HG03571 (cell line): ENCODE measurements around the gene PLEKHA5.
"Not testable (repeated sequence)": the region's sequence is repeated elsewhere in the genome, so short reads cannot be mapped to it uniquely, and the experiment has no call there.

ENCODE experiments used
- ATAC-seq: cut with Tn5 transposase; IDR thresholded peaks from one replicate; pipeline ENCODE4 v1.9.1; 2021; ENCODE audit not compliant: unreplicated experiment

Gene PLEKHA5

GRCh38 chr12:19129486-19130223 is at the start of gene PLEKHA5:
Gene PLEKHA5 (plus strand): TSS chr12:19129733. CDS start chr12:19129800, 67 bp downstream.
- no peak for ATAC-seq

GRCh38 chr12:19080918-19081317 is 48.6 kb upstream of the PLEKHA5 start:
- ATAC-seq: no peak

GRCh38 chr12:19082365-19082911 is 47.1 kb upstream of the PLEKHA5 start:
- ATAC-seq: no peak

GRCh38 chr12:19084547-19084946 is 45.0 kb upstream of the PLEKHA5 start:
- no peak for ATAC-seq

GRCh38 chr12:19085090-19085489 is 44.4 kb upstream of the PLEKHA5 start:
- no peak for ATAC-seq

GRCh38 chr12:19088606-19089005 is 40.9 kb upstream of the PLEKHA5 start:
- no peak for ATAC-seq

GRCh38 chr12:19092482-19092881 is 37.1 kb upstream of the PLEKHA5 start:
- not testable (repeated sequence) for ATAC-seq

- no peak for ATAC-seq
Observed at GRCh38 chr12:19093218-19093617, 36.3 kb upstream of the PLEKHA5 start.

- ATAC-seq: no peak
Observed at GRCh38 chr12:19095331-19095730, 34.2 kb upstream of the PLEKHA5 start.

GRCh38 chr12:19095756-19096480 is 33.6 kb upstream of the PLEKHA5 start:
- no peak for ATAC-seq

GRCh38 chr12:19105463-19105862 is 24.1 kb upstream of the PLEKHA5 start:
- no peak for ATAC-seq

GRCh38 chr12:19107750-19108149 is 21.8 kb upstream of the PLEKHA5 start:
- no peak for ATAC-seq

- no peak for ATAC-seq
Observed at GRCh38 chr12:19110221-19110940, 19.2 kb upstream of the PLEKHA5 start.

- ATAC-seq: no peak
Observed at GRCh38 chr12:19113464-19113863, 16.1 kb upstream of the PLEKHA5 start.

- ATAC-seq: no peak
Observed at GRCh38 chr12:19115285-19115684, 14.2 kb upstream of the PLEKHA5 start.

- no peak for ATAC-seq
Observed at GRCh38 chr12:19119440-19119839, 10.1 kb upstream of the PLEKHA5 start.

- ATAC-seq: no peak
Observed at GRCh38 chr12:19120795-19121194, 8.7 kb upstream of the PLEKHA5 start.

- ATAC-seq: no peak
Observed at GRCh38 chr12:19121449-19122018, 8.0 kb upstream of the PLEKHA5 start.

- no peak for ATAC-seq
Observed at GRCh38 chr12:19125325-19125724, 4.2 kb upstream of the PLEKHA5 start.

GRCh38 chr12:19127270-19127669 is 2.3 kb upstream of the PLEKHA5 start:
- no peak for ATAC-seq

GRCh38 chr12:19128485-19128884 is 1.0 kb upstream of the PLEKHA5 start:
- no peak for ATAC-seq
